Body of pancreas (tissue), 4 donors: ENCODE measurements around the gene ZNRF4.

ENCODE experiments used
- CTCF ChIP-seq, 7 experiments: fragments of 450-650 bp in 4 of 7; fragments of 200-600 bp in 3 of 7; sonication (generic) in 3 of 7; IDR thresholded peaks; one replicate each; pipeline ENCODE4 v1.5.1; 2016 to 2019; ENCODE audit warnings: antibody characterized with exemption in 7 of 7
- POLR2A ChIP-seq, 3 donors: fragments of 450-650 bp; IDR thresholded peaks; one replicate each; pipeline ENCODE4 v1.6.1; 2016; ENCODE audit warnings: antibody characterized with exemption in 3 of 3, mild to moderate bottlenecking in 2 of 3

- TF ChIP-seq CTCF (IDR thresholded peaks at IDR 0.05) (no peak), POLR2A (IDR thresholded peaks at IDR 0.05) (no peak)
These were observed 474 bp upstream of the ZNRF4 start for GRCh38 chr19:5454743-5455142.
